K562 (cell line): Measurements from ENCODE around the gene FOXA3. TPM values are rescaled to one million over a fixed set of nuclear protein-coding genes. Genes with fewer than 3 reads are reported as not detected.

Experiments
- CBX2 ChIP-seq: fragments of 200-600 bp; sonication (generic); IDR thresholded peaks from one replicate; pipeline ENCODE4 v1.6.1; 2012; ENCODE audit warnings: mild to moderate bottlenecking, low read length, inconsistent platforms; ENCODE audit not compliant: insufficient read depth, poor library complexity, severe bottlenecking
- CHD2 ChIP-seq: IDR thresholded peaks from 2 replicates; pipeline ENCODE4 v1.6.1; 2011; ENCODE audit warnings: low read depth, low read length
- CREB1 ChIP-seq, 2 experiments: sonication (generic) in 1 of 2; formaldehyde crosslinking in 1 of 2; IDR thresholded peaks; 2 replicates each; pipeline versions ENCODE4 v1.6.1 to v1.8.0; 2012 to 2022; ENCODE audit warnings: inconsistent platforms in 1 of 2, mild to moderate bottlenecking in 1 of 2, missing genetic modification reagents in 1 of 2, moderate library complexity in 1 of 2
- GTF2A2 ChIP-seq: IDR thresholded peaks from 2 replicates; pipeline ENCODE4 v1.6.1; 2016; ENCODE audit warnings: mild to moderate bottlenecking, missing genetic modification characterization, missing compliant biosample characterization
- HBP1 ChIP-seq: fragments of 450-650 bp; formaldehyde crosslinking; IDR thresholded peaks from 2 replicates; pipeline ENCODE4 v1.4.0; 2022; ENCODE audit warnings: missing genetic modification characterization
- JUN ChIP-seq, 2 experiments: sonication (generic) in 1 of 2; formaldehyde crosslinking in 1 of 2; IDR thresholded peaks; 2 replicates each; pipeline versions ENCODE4 v1.6.1 to v1.8.0; 2012 to 2022; ENCODE audit warnings: borderline replicate concordance in 2 of 2, mild to moderate bottlenecking in 2 of 2, improper control_type of control experiment in 1 of 2, low read depth in 1 of 2, low read length in 1 of 2, missing genetic modification reagents in 1 of 2
- NR0B1 ChIP-seq: fragments of 450-650 bp; IDR thresholded peaks from one replicate; pipeline ENCODE4 v1.6.1; 2018; ENCODE audit warnings: mild to moderate bottlenecking, moderate library complexity; ENCODE audit not compliant: partially characterized antibody
- PPARD ChIP-seq: fragments of 250-450 bp; sonication (Bioruptor Pico); IDR thresholded peaks from 2 replicates; pipeline ENCODE4 v1.8.0; 2022; ENCODE audit warnings: inconsistent platforms, mild to moderate bottlenecking, moderate library complexity
- PURB ChIP-seq: sonication (generic); formaldehyde crosslinking; IDR thresholded peaks from 2 replicates; pipeline ENCODE4 v1.9.0; 2021; ENCODE audit warnings: low read depth, mild to moderate bottlenecking, missing genetic modification reagents
- PYGO2 ChIP-seq: fragments of 450-650 bp; IDR thresholded peaks from 2 replicates; pipeline ENCODE4 v1.6.1; 2016; ENCODE audit warnings: mild to moderate bottlenecking, missing genetic modification characterization, moderate library complexity, missing compliant biosample characterization
- ZNF274 ChIP-seq: IDR thresholded peaks from 2 replicates; pipeline ENCODE4 v1.6.1; 2011; ENCODE audit warnings: low read depth, mild to moderate bottlenecking, low read length, moderate library complexity, borderline replicate concordance
- ZNF311 ChIP-seq: fragments of 250-450 bp; sonication (Bioruptor Pico); IDR thresholded peaks from 2 replicates; pipeline ENCODE4 v1.4.0; 2020; ENCODE audit warnings: mild to moderate bottlenecking, moderate library complexity
- ZNF408 ChIP-seq: fragments of 250-450 bp; sonication (Bioruptor Pico); IDR thresholded peaks from 2 replicates; pipeline ENCODE4 v1.4.0; 2020; ENCODE audit warnings: low read depth, mild to moderate bottlenecking, moderate library complexity
- polyA plus RNA-seq, 8 experiments: library from polyadenylated mRNA; depleted of rRNA in 4 of 8; stranded (reverse) in 5 of 8; unstranded in 3 of 8; fragments of >200 nt; fragmentation: Nextera tagmentation in 2 of 8; fragmentation: Illumina TruSeq in 1 of 8; extraction: Ambion mirVana in 2 of 8; extraction: Trizol in 1 of 8; gene quantifications; 2 replicates each; pipeline versions ENCODE4 v1.2.1 to v1.2.3, GENCODE V29; 2011 to 2014; ENCODE audit warnings: inconsistent platforms in 1 of 8, missing spikeins in 1 of 8
- total RNA-seq, 7 experiments: library from RNA; depleted of rRNA in 6 of 7; stranded (reverse); fragments of >200 nt in 6 of 7; fragmentation: Illumina TruSeq in 2 of 7; extraction: Trizol in 2 of 7; gene quantifications; 2 replicates each; pipeline versions ENCODE4 v1.2.1 to v1.2.3, GENCODE V29; 2011 to 2021; ENCODE audit warnings: low replicate concordance in 1 of 7
- TF ChIP-seq, protein P1 (sequence below): fragments of 450-650 bp; formaldehyde crosslinking; IDR thresholded peaks from 2 replicates; pipeline ENCODE4 v1.4.0; 2020; ENCODE audit warnings: mild to moderate bottlenecking, moderate library complexity
- TF ChIP-seq, protein P2 (sequence below), 3 experiments: fragments of 200-800 bp in 1 of 3; sonication (Bioruptor generic) in 1 of 3; sonication (generic) in 1 of 3; formaldehyde crosslinking in 1 of 3; IDR thresholded peaks; 2 replicates each; pipeline versions ENCODE4 v1.6.1 to v1.8.0; 2016 to 2022; ENCODE audit warnings: mild to moderate bottlenecking in 2 of 3, missing compliant biosample characterization in 2 of 3, missing genetic modification characterization in 2 of 3, missing genetic modification reagents in 1 of 3

Gene FOXA3
- total and polyA plus RNA-seq, 9 of the 15 experiments (the other 6 are each of a cell fraction or from before 2014, with no cell fraction given), result 1.3 to 15.5 (median 4.7) TPM

DNA sequence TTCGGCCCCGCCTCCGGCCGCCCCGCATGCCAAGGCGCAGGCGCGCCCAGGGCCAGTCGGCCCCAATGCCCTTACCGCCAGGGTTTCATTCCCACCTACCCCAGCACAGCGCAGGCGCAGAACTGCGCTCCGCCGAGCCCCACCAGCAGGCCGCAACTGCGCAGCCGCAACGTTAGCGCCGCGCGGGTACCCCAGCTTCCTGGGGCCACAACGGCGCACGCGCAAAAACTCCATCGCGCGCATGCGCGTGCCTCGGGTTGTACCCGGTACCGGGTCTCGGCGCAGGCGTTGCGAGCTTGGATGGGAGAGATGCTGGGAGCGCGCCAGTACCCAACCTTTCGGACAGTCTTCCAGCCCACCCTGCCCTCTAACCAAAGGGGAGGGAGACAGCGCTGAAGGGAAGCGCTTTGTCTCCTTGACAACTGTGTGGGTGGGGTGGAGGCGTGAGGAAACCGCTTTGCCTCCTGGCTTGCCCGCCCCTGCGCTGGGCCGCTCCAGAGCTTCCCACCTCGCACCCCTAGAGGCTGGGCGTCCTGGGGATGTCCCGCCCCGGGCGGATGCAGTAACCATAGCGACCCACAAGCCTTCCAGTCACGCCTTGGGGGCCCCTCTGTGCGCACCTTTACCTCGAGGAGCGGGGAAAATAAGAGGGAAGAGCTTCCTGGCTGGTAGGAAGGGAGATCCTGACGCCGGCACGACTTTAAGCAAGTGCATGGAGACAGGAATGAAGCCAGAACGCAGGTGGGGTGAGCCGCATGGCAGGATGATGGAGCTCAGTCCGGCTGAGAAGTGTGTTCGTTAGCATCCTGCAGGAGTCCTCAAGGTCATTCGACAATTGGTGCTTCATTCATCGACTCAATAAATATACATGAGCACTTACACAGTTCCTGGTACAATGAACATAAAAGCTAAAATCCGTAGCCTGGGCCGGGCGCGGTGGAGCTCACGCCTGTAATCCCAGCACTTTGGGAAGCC, 38.8 kb downstream of the FOXA3 start (continued):
- TF ChIP-seq ZNF311 (CRISPR knock-in tag), result no peak
- no peak for TF ChIP-seq PPARD
- TF ChIP-seq GTF2A2 (tag), result no peak
- no peak for TF ChIP-seq CBX2
- TF ChIP-seq, protein P1, sequence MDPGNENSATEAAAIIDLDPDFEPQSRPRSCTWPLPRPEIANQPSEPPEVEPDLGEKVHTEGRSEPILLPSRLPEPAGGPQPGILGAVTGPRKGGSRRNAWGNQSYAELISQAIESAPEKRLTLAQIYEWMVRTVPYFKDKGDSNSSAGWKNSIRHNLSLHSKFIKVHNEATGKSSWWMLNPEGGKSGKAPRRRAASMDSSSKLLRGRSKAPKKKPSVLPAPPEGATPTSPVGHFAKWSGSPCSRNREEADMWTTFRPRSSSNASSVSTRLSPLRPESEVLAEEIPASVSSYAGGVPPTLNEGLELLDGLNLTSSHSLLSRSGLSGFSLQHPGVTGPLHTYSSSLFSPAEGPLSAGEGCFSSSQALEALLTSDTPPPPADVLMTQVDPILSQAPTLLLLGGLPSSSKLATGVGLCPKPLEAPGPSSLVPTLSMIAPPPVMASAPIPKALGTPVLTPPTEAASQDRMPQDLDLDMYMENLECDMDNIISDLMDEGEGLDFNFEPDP (CRISPR knock-in tag), result 0 out of 2 replicates have a peak, but pooled peaks have one; percentile 16
- no peak for TF ChIP-seq CREB1 (IDR thresholded peaks at IDR 0.05)
- TF ChIP-seq CREB1 (CRISPR knock-in tag; IDR thresholded peaks at IDR 0.05), result no peak
- no peak for TF ChIP-seq PURB (CRISPR knock-in tag)
- no peak for TF ChIP-seq ZNF408 (CRISPR knock-in tag)
- no peak for TF ChIP-seq PYGO2
- no peak for TF ChIP-seq JUN (IDR thresholded peaks at IDR 0.05; ENCODE audit: borderline replicate concordance, low read depth, low read length)
- no peak for TF ChIP-seq JUN (CRISPR knock-in tag; IDR thresholded peaks at IDR 0.05; ENCODE audit: borderline replicate concordance)
- no peak for TF ChIP-seq NR0B1
- TF ChIP-seq HBP1, result no peak
- no peak for TF ChIP-seq CHD2
- TF ChIP-seq ZNF274, result no peak
- TF ChIP-seq, protein P2, sequence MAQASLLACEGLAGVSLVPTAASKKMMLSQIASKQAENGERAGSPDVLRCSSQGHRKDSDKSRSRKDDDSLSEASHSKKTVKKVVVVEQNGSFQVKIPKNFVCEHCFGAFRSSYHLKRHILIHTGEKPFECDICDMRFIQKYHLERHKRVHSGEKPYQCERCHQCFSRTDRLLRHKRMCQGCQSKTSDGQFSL (CRISPR knock-in tag; IDR thresholded peaks at IDR 0.05), result no peak
- TF ChIP-seq, protein P2 (tag; IDR thresholded peaks at IDR 0.05), result no peak
